ENCODE results near the gene VPS13D.
A peak's percentile ranks its signal among the peaks of the same experiment; 100 is the strongest.

The VPS13D gene

GRCh38 chr1:12434174-12434573 is 204.3 kb downstream of the VPS13D start:
- peak; percentile 75 for DNase-seq

- no peak for DNase-seq
Observed at GRCh38 chr1:12434686-12435085, 204.9 kb downstream of the VPS13D start.

- peak; percentile 32 for DNase-seq
Observed at GRCh38 chr1:12435639-12436344, 206.0 kb downstream of the VPS13D start.

GRCh38 chr1:12436345-12436658 is 206.5 kb downstream of the VPS13D start:
- no peak for DNase-seq

GRCh38 chr1:12436817-12437599 is 207.2 kb downstream of the VPS13D start:
- peak; percentile 17 for DNase-seq

- no peak for DNase-seq
Observed at GRCh38 chr1:12437629-12438028, 207.8 kb downstream of the VPS13D start.

GRCh38 chr1:12438349-12438924 is 208.6 kb downstream of the VPS13D start:
- DNase-seq: peak; percentile 69

- no peak for DNase-seq
Observed at GRCh38 chr1:12439073-12439472, 209.2 kb downstream of the VPS13D start.

GRCh38 chr1:12441414-12442105 is 211.7 kb downstream of the VPS13D start:
- no peak for DNase-seq

- no peak for DNase-seq
Observed at GRCh38 chr1:12442217-12442616, 212.4 kb downstream of the VPS13D start.

- no peak for DNase-seq
Observed at GRCh38 chr1:12443151-12443550, 213.3 kb downstream of the VPS13D start.

GRCh38 chr1:12444329-12444841 is 214.6 kb downstream of the VPS13D start:
- no peak for DNase-seq

GRCh38 chr1:12445257-12445656 is 215.4 kb downstream of the VPS13D start:
- no peak for DNase-seq

- no peak for DNase-seq
Observed at GRCh38 chr1:12446593-12446992, 216.8 kb downstream of the VPS13D start.

GRCh38 chr1:12447307-12447706 is 217.5 kb downstream of the VPS13D start:
- no peak for DNase-seq

GRCh38 chr1:12447849-12448312 is 218.1 kb downstream of the VPS13D start:
- DNase-seq: no peak

GRCh38 chr1:12448746-12449177 is 218.9 kb downstream of the VPS13D start:
- DNase-seq: no peak

- DNase-seq: no peak
Observed at GRCh38 chr1:12450090-12450755, 220.4 kb downstream of the VPS13D start.

GRCh38 chr1:12450756-12451559 is 221.1 kb downstream of the VPS13D start:
- no peak for DNase-seq

- DNase-seq: no peak
Observed at GRCh38 chr1:12451560-12451900, 221.7 kb downstream of the VPS13D start.

GRCh38 chr1:12452262-12452661 is 222.4 kb downstream of the VPS13D start:
- no peak for DNase-seq
